MCF 10A (cell line): ENCODE results near the gene YBX3. TPM values are rescaled to one million over a fixed set of nuclear protein-coding genes. Genes with fewer than 3 reads are reported as not detected.

Experiments used
- BruUV-seq: library from RNA; stranded (reverse); fragments of 400-500 nt; replicated peaks from 2 replicates; lab custom pipeline; 2021; lab: Mats Ljungman, UMichigan
- CTCF ChIA-PET: fragments of 300-600 bp; sonication (Branson Sonifier 250); formaldehyde crosslinking; extraction: SDS; loops from one replicate; lab custom pipeline; 2021; ENCODE audit warnings: antibody characterized with exemption, inconsistent platforms; lab: Yijun Ruan, JAX
- POLR2A ChIA-PET: fragments of 300-600, 350-650 bp; sonication (Branson Sonifier 250); formaldehyde crosslinking; extraction: SDS; loops from one replicate; lab custom pipeline; 2020; ENCODE audit warnings: antibody characterized with exemption, inconsistent platforms; lab: Yijun Ruan, JAX
- DNase-seq: peaks from one replicate; pipeline ENCODE4 v3.0.0-alpha.2; 2018; ENCODE audit not compliant: unreplicated experiment
- H3K27ac Mint-ChIP-seq: one replicate; pipeline ENCODE4 v1.8.0; 2022; ENCODE audit warnings: mild to moderate bottlenecking, low read depth, mixed read lengths; ENCODE audit not compliant: unreplicated experiment
- H3K27me3 Mint-ChIP-seq: one replicate; pipeline ENCODE4 v1.8.0; 2022; ENCODE audit warnings: mixed read lengths; ENCODE audit not compliant: insufficient read depth, unreplicated experiment
- H3K36me3 Mint-ChIP-seq: one replicate; pipeline ENCODE4 v1.8.0; 2022; ENCODE audit warnings: mild to moderate bottlenecking, moderate library complexity, mixed read lengths; ENCODE audit not compliant: insufficient read depth, unreplicated experiment
- H3K4me1 Mint-ChIP-seq: one replicate; pipeline ENCODE4 v1.8.0; 2022; ENCODE audit warnings: mixed read lengths; ENCODE audit not compliant: insufficient read depth, unreplicated experiment
- H3K4me3 Mint-ChIP-seq: one replicate; pipeline ENCODE4 v1.8.0; 2022; ENCODE audit warnings: mild to moderate bottlenecking, moderate library complexity, mixed read lengths; ENCODE audit not compliant: unreplicated experiment
- H3K9me3 Mint-ChIP-seq: one replicate; pipeline ENCODE4 v1.8.0; 2022; ENCODE audit warnings: mixed read lengths; ENCODE audit not compliant: unreplicated experiment
- CTCF ChIP-seq: fragments of 200-600 bp; IDR thresholded peaks from one replicate; pipeline ENCODE4 v1.8.0; 2022; ENCODE audit warnings: antibody characterized with exemption, mild to moderate bottlenecking; ENCODE audit not compliant: unreplicated experiment
- intact Hi-C: fragments of 100-400 bp; cut with micrococcal nuclease; formaldehyde crosslinking; loops from 2 replicates; pipeline ENCODE4 v1.14.1; 2022
- total RNA-seq: library from RNA; stranded (reverse); gene quantifications from 2 replicates; pipeline ENCODE4 v1.2.3, GENCODE V29; 2022

YBX3 gene
- total RNA-seq, 1 experiment from 2014 or later = 577 TPM

GRCh38 chr12:10739157-10740118 is 16.3 kb upstream of the YBX3 start:
- no peak for DNase-seq
- H3K9me3 Mint-ChIP-seq = no peaks in the 10 kb centered on the region
- intact Hi-C loops = no loop called here
- no peak for TF ChIP-seq CTCF
- no TSS peak for BruUV-seq
- no peak overlapping the region for H3K27ac Mint-ChIP-seq
- ChIA-PET POLR2A (interaction anchor here (1.5 to 2.7 kb wide), 3 partner anchors 8 to 16 kb away, joined by 4 to 21 read pairs (median 10); partner anchors contain the start of gene YBX3), CTCF (interaction anchor here (0.9 to 1.7 kb wide), 4 partner anchors 10 to 460 kb away, joined by 3 to 6 read pairs (median 4); no protein-coding TSS in a partner anchor)
- no peak overlapping the region for H3K4me3 Mint-ChIP-seq
- H3K36me3 Mint-ChIP-seq = no peaks in the 10 kb centered on the region
- H3K4me1 Mint-ChIP-seq = no peaks in the 10 kb centered on the region
- no peaks in the 10 kb centered on the region for H3K27me3 Mint-ChIP-seq

- H3K27ac Mint-ChIP-seq = no peak overlapping the region
- BruUV-seq = no TSS peak
- no peaks in the 10 kb centered on the region for H3K9me3 Mint-ChIP-seq
- CTCF ChIA-PET = no interaction called here
- H3K4me3 Mint-ChIP-seq = no peak overlapping the region
- H3K4me1 Mint-ChIP-seq = no peaks in the 10 kb centered on the region
- DNase-seq = no peak
- intact Hi-C loops = no loop called here
- no peaks in the 10 kb centered on the region for H3K36me3 Mint-ChIP-seq
- no peak for TF ChIP-seq CTCF
- H3K27me3 Mint-ChIP-seq = no peaks in the 10 kb centered on the region
- POLR2A ChIA-PET = interaction anchor here (0.9 to 1.1 kb wide), 2 partner anchors 13 to 55 kb away, joined by 3 to 4 read pairs; no protein-coding TSS in a partner anchor
Measured at GRCh38 chr12:10737249-10737648, 14.1 kb upstream of the YBX3 start.

- POLR2A ChIA-PET = interaction anchor here (0.7 to 1.1 kb wide), 4 partner anchors 13 to 1240 kb away, joined by 3 to 5 read pairs (median 4); no protein-coding TSS in a partner anchor
- DNase-seq = no peak
Measured at GRCh38 chr12:10736463-10736862, 13.3 kb upstream of the YBX3 start.

More at GRCh38 chr12:10736463-10736862, 13.3 kb upstream of the YBX3 start:
- intact Hi-C loops = no loop called here
- Mint-ChIP-seq H3K27ac (no peak overlapping the region), H3K27me3 (no peaks in the 10 kb centered on the region), H3K4me1 (no peaks in the 10 kb centered on the region), H3K36me3 (no peaks in the 10 kb centered on the region), H3K4me3 (no peak overlapping the region), H3K9me3 (no peaks in the 10 kb centered on the region)
- CTCF ChIA-PET = interaction anchor here (0.6 to 0.7 kb wide), 3 partner anchors 9 to 15 kb away, joined by 3 to 4 read pairs (median 4); no protein-coding TSS in a partner anchor
- BruUV-seq = no TSS peak
- TF ChIP-seq CTCF = no peak
